ENCODE results near the gene ZBTB4. TPM values are rescaled to one million over a fixed set of nuclear protein-coding genes. Genes with fewer than 3 reads are reported as not detected.

Gene ZBTB4
- total and polyA plus RNA-seq, 2 experiments from 2014 or later: 3.6 to 11.2 TPM

GRCh38 chr17:7477392-7478275 lies 1.8 kb downstream of the ZBTB4 start:
- H4K20me1 ChIP-seq (replicated peaks; ENCODE audit: insufficient read depth): peaks cover 8% of the 10 kb centered on the region; the same call in 1 of the 2 replicates
- H3F3A ChIP-seq (replicated peaks; ENCODE audit: low read depth): 0 out of 2 replicates have a peak, but pooled peaks cover 4% of the 10 kb centered on the region
- no peaks in the 10 kb centered on the region; the same call in 1 of the 3 replicates for H3K9me3 Mint-ChIP-seq
- H3K27ac ChIP-seq (ENCODE audit: low read depth): peak overlapping the region; percentile 45; the same call in 1 of the 2 replicates
- H3K27me3 Mint-ChIP-seq (ENCODE audit: insufficient read depth, low read depth, poor library complexity): peaks cover 13% of the 10 kb centered on the region
- peak overlapping the region; percentile 90 for H3K4me2 ChIP-seq
- peaks cover 58% of the 10 kb centered on the region for H3K79me2 ChIP-seq (replicated peaks; ENCODE audit: insufficient read depth)
- H3K36me3 ChIP-seq (ENCODE audit: insufficient read depth): no peaks in the 10 kb centered on the region
- no peaks in the 10 kb centered on the region for H3K9me2 ChIP-seq (ENCODE audit: insufficient read depth)
- H3K27ac Mint-ChIP-seq: no peak overlapping the region; the same call in 1 of the 2 replicates
- peak; percentile 24 for DNase-seq (ENCODE audit: low spot score)
- no peak overlapping the region for H2AFZ ChIP-seq
- no peaks in the 10 kb centered on the region for H3K27me3 ChIP-seq (ENCODE audit: insufficient read depth)
- H3K4me1 Mint-ChIP-seq: peaks cover 44% of the 10 kb centered on the region
- TF ChIP-seq, protein P1, sequence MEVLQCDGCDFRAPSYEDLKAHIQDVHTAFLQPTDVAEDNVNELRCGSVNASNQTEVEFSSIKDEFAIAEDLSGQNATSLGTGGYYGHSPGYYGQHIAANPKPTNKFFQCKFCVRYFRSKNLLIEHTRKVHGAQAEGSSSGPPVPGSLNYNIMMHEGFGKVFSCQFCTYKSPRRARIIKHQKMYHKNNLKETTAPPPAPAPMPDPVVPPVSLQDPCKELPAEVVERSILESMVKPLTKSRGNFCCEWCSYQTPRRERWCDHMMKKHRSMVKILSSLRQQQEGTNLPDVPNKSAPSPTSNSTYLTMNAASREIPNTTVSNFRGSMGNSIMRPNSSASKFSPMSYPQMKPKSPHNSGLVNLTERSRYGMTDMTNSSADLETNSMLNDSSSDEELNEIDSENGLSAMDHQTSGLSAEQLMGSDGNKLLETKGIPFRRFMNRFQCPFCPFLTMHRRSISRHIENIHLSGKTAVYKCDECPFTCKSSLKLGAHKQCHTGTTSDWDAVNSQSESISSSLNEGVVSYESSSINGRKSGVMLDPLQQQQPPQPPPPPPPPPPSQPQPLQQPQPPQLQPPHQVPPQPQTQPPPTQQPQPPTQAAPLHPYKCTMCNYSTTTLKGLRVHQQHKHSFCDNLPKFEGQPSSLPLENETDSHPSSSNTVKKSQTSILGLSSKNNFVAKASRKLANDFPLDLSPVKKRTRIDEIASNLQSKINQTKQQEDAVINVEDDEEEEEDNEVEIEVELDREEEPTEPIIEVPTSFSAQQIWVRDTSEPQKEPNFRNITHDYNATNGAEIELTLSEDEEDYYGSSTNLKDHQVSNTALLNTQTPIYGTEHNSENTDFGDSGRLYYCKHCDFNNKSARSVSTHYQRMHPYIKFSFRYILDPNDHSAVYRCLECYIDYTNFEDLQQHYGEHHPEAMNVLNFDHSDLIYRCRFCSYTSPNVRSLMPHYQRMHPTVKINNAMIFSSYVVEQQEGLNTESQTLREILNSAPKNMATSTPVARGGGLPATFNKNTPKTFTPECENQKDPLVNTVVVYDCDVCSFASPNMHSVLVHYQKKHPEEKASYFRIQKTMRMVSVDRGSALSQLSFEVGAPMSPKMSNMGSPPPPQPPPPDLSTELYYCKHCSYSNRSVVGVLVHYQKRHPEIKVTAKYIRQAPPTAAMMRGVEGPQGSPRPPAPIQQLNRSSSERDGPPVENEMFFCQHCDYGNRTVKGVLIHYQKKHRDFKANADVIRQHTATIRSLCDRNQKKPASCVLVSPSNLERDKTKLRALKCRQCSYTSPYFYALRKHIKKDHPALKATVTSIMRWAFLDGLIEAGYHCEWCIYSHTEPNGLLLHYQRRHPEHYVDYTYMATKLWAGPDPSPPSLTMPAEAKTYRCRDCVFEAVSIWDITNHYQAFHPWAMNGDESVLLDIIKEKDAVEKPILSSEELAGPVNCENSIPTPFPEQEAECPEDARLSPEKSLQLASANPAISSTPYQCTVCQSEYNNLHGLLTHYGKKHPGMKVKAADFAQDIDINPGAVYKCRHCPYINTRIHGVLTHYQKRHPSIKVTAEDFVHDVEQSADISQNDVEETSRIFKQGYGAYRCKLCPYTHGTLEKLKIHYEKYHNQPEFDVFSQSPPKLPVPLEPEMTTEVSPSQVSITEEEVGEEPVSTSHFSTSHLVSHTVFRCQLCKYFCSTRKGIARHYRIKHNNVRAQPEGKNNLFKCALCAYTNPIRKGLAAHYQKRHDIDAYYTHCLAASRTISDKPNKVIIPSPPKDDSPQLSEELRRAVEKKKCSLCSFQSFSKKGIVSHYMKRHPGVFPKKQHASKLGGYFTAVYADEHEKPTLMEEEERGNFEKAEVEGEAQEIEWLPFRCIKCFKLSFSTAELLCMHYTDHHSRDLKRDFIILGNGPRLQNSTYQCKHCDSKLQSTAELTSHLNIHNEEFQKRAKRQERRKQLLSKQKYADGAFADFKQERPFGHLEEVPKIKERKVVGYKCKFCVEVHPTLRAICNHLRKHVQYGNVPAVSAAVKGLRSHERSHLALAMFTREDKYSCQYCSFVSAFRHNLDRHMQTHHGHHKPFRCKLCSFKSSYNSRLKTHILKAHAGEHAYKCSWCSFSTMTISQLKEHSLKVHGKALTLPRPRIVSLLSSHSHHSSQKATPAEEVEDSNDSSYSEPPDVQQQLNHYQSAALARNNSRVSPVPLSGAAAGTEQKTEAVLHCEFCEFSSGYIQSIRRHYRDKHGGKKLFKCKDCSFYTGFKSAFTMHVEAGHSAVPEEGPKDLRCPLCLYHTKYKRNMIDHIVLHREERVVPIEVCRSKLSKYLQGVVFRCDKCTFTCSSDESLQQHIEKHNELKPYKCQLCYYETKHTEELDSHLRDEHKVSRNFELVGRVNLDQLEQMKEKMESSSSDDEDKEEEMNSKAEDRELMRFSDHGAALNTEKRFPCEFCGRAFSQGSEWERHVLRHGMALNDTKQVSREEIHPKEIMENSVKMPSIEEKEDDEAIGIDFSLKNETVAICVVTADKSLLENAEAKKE (CRISPR knock-in tag; IDR thresholded peaks at IDR 0.05): no peak
- TF ChIP-seq, protein P2, sequence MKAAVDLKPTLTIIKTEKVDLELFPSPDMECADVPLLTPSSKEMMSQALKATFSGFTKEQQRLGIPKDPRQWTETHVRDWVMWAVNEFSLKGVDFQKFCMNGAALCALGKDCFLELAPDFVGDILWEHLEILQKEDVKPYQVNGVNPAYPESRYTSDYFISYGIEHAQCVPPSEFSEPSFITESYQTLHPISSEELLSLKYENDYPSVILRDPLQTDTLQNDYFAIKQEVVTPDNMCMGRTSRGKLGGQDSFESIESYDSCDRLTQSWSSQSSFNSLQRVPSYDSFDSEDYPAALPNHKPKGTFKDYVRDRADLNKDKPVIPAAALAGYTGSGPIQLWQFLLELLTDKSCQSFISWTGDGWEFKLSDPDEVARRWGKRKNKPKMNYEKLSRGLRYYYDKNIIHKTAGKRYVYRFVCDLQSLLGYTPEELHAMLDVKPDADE (IDR thresholded peaks at IDR 0.05): no peak
- TF ChIP-seq, protein P3, sequence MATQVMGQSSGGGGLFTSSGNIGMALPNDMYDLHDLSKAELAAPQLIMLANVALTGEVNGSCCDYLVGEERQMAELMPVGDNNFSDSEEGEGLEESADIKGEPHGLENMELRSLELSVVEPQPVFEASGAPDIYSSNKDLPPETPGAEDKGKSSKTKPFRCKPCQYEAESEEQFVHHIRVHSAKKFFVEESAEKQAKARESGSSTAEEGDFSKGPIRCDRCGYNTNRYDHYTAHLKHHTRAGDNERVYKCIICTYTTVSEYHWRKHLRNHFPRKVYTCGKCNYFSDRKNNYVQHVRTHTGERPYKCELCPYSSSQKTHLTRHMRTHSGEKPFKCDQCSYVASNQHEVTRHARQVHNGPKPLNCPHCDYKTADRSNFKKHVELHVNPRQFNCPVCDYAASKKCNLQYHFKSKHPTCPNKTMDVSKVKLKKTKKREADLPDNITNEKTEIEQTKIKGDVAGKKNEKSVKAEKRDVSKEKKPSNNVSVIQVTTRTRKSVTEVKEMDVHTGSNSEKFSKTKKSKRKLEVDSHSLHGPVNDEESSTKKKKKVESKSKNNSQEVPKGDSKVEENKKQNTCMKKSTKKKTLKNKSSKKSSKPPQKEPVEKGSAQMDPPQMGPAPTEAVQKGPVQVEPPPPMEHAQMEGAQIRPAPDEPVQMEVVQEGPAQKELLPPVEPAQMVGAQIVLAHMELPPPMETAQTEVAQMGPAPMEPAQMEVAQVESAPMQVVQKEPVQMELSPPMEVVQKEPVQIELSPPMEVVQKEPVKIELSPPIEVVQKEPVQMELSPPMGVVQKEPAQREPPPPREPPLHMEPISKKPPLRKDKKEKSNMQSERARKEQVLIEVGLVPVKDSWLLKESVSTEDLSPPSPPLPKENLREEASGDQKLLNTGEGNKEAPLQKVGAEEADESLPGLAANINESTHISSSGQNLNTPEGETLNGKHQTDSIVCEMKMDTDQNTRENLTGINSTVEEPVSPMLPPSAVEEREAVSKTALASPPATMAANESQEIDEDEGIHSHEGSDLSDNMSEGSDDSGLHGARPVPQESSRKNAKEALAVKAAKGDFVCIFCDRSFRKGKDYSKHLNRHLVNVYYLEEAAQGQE (IDR thresholded peaks at IDR 0.05; ENCODE audit: unreplicated experiment): no peak
- TF ChIP-seq, protein P4, sequence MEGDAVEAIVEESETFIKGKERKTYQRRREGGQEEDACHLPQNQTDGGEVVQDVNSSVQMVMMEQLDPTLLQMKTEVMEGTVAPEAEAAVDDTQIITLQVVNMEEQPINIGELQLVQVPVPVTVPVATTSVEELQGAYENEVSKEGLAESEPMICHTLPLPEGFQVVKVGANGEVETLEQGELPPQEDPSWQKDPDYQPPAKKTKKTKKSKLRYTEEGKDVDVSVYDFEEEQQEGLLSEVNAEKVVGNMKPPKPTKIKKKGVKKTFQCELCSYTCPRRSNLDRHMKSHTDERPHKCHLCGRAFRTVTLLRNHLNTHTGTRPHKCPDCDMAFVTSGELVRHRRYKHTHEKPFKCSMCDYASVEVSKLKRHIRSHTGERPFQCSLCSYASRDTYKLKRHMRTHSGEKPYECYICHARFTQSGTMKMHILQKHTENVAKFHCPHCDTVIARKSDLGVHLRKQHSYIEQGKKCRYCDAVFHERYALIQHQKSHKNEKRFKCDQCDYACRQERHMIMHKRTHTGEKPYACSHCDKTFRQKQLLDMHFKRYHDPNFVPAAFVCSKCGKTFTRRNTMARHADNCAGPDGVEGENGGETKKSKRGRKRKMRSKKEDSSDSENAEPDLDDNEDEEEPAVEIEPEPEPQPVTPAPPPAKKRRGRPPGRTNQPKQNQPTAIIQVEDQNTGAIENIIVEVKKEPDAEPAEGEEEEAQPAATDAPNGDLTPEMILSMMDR (conservative IDR thresholded peaks at IDR 0.05; ENCODE audit: low read depth in 2 of 2): no peak
- TF ChIP-seq JUNB (IDR thresholded peaks at IDR 0.05; ENCODE audit: unreplicated experiment) (no peak), NANOG (IDR thresholded peaks at IDR 0.05; ENCODE audit: borderline replicate concordance) (no peak), EZH2phosphoT487 (IDR thresholded peaks at IDR 0.05; ENCODE audit: unreplicated experiment) (no peak), STAT1 (IDR thresholded peaks at IDR 0.05; ENCODE audit: unreplicated experiment) (no peak), ZNF331 (CRISPR knock-in tag; IDR thresholded peaks at IDR 0.05; ENCODE audit: low read depth) (no peak), POLR2AphosphoS5 (IDR thresholded peaks at IDR 0.05; ENCODE audit: low read depth) (no peak), ZNF114 (CRISPR knock-in tag; IDR thresholded peaks at IDR 0.05) (no peak), EZH2 (IDR thresholded peaks at IDR 0.05; ENCODE audit: low read depth, unreplicated experiment) (no peak), CREB1 (CRISPR knock-in tag; IDR thresholded peaks at IDR 0.05; ENCODE audit: low read depth) (no peak)
- peaks cover 7% of the 10 kb centered on the region; the same call in 1 of the 3 replicates for H3K36me3 Mint-ChIP-seq (ENCODE audit: low read depth)
- peak overlapping the region; percentile 84 for H3K4me3 ChIP-seq
- H3K4me3 Mint-ChIP-seq: peak overlapping the region; percentile 83
- 0 out of 3 replicates have a peak, but pooled peaks have one; percentile 1 for ATAC-seq
- H3K4me1 ChIP-seq (ENCODE audit: insufficient read depth): peaks cover 21% of the 10 kb centered on the region
